PC-3 (cell line): Measurements from ENCODE around the gene AGL. TPM values are rescaled to one million over a fixed set of nuclear protein-coding genes. Genes with fewer than 3 reads are reported as not detected.

ENCODE experiments used
- ATAC-seq: fragments of 200-7000 bp; cut with Tn5 transposase; 2 replicates; pipeline ENCODE4 v1.9.1; 2020; ENCODE audit warnings: mild to moderate bottlenecking, moderate library complexity
- BruUV-seq: library from RNA; stranded (reverse); fragments of 400-500 nt; replicated peaks from 2 replicates; lab custom pipeline; 2021; lab: Mats Ljungman, UMichigan
- CTCF ChIA-PET: fragments of 300-600 bp; sonication (Branson Sonifier 250); formaldehyde crosslinking; loops from one replicate; lab custom pipeline; 2022; ENCODE audit warnings: antibody characterized with exemption; lab: Charles Lee
- POLR2A ChIA-PET: fragments of 300-600 bp; sonication (Branson Sonifier 250); formaldehyde crosslinking; loops from one replicate; lab custom pipeline; 2022; ENCODE audit warnings: antibody characterized with exemption; ENCODE audit not compliant: unreplicated experiment; lab: Charles Lee
- DNase-seq: peaks from one replicate; pipeline ENCODE4 v3.0.0-alpha.2; 2015
- H2AFZ ChIP-seq: fragments of 300-600 bp; sonication (generic); 2 replicates; pipeline ENCODE4 v1.6.0; 2016; ENCODE audit warnings: antibody characterized with exemption, low read length
- H3F3A ChIP-seq: fragments of 300-600 bp; sonication (generic); one replicate; pipeline ENCODE4 v1.6.0; 2017; ENCODE audit warnings: antibody characterized with exemption, low read length, control low read depth, mild to moderate bottlenecking; ENCODE audit not compliant: unreplicated experiment
- H3K27ac ChIP-seq: fragments of 300-600 bp; sonication (generic); 2 replicates; pipeline ENCODE4 v1.5.1; 2016; ENCODE audit warnings: mild to moderate bottlenecking, low read length
- H3K27me3 ChIP-seq: fragments of 300-600 bp; sonication (generic); 2 replicates; pipeline ENCODE4 v1.6.1; 2016; ENCODE audit warnings: low read length, mixed read lengths
- H3K36me3 ChIP-seq: fragments of 300-600 bp; sonication (generic); 2 replicates; pipeline ENCODE4 v1.6.1; 2016; ENCODE audit warnings: low read depth, mixed run types, low read length, mixed read lengths
- H3K4me1 ChIP-seq: fragments of 300-600 bp; sonication (generic); 2 replicates; pipeline ENCODE4 v1.5.1; 2016; ENCODE audit warnings: low read length; ENCODE audit not compliant: insufficient read depth
- H3K4me2 ChIP-seq: fragments of 300-600 bp; sonication (generic); 2 replicates; pipeline ENCODE4 v1.6.0; 2016; ENCODE audit warnings: low read length
- H3K4me3 ChIP-seq: fragments of 300-600 bp; sonication (generic); 2 replicates; pipeline ENCODE4 v1.5.1; 2016; ENCODE audit warnings: mild to moderate bottlenecking, low read length, mixed read lengths
- H3K79me2 ChIP-seq: fragments of 300-600 bp; sonication (generic); 2 replicates; pipeline ENCODE4 v1.6.1; 2017; ENCODE audit warnings: low read length, mixed read lengths
- H3K9ac ChIP-seq: fragments of 300-600 bp; sonication (generic); 2 replicates; pipeline ENCODE4 v1.6.0; 2016; ENCODE audit warnings: mild to moderate bottlenecking, low read length
- H3K9me2 ChIP-seq: fragments of 300-600 bp; sonication (generic); replicated peaks from 2 replicates; pipeline ENCODE4 v1.6.1; 2016; ENCODE audit warnings: mixed run types, low read length, mixed read lengths
- H3K9me3 ChIP-seq: fragments of 300-600 bp; sonication (generic); 2 replicates; pipeline ENCODE4 v1.6.1; 2016; ENCODE audit warnings: low read length, mixed read lengths
- H4K20me1 ChIP-seq: fragments of 300-600 bp; sonication (generic); 2 replicates; pipeline ENCODE4 v1.6.1; 2016; ENCODE audit warnings: low read length, mixed read lengths
- CTCF ChIP-seq: fragments of 300-600 bp; sonication (generic); conservative IDR thresholded peaks from 2 replicates; pipeline ENCODE4 v1.5.1; 2017; ENCODE audit warnings: antibody characterized with exemption, low read depth, mild to moderate bottlenecking, low read length
- EZH2 ChIP-seq: fragments of 300-600 bp; sonication (generic); IDR thresholded peaks from one replicate; pipeline ENCODE4 v1.6.1; 2017; ENCODE audit warnings: antibody characterized with exemption, mild to moderate bottlenecking, low read length; ENCODE audit not compliant: unreplicated experiment
- EZH2phosphoT487 ChIP-seq: fragments of 300-600 bp; sonication (generic); IDR thresholded peaks from 2 replicates; pipeline ENCODE4 v1.6.1; 2018; ENCODE audit warnings: mild to moderate bottlenecking, antibody characterized with exemption, low read length, borderline replicate concordance
- intact Hi-C: fragments of 100-400 bp; cut with micrococcal nuclease; formaldehyde crosslinking; loops from 2 replicates; pipeline ENCODE4 v1.9.0; 2023
- total RNA-seq: library from RNA; depleted of rRNA; stranded (reverse); fragments of >200 nt; gene quantifications from 2 replicates; pipeline ENCODE4 v1.2.3, GENCODE V29; 2014

Gene AGL
- total RNA-seq, 1 experiment from 2014 or later: 8.7 TPM

- DNase-seq (no peak), ATAC-seq (no peak)
- no peaks in the 10 kb centered on the region for H3K9me2 ChIP-seq
- no peak overlapping the region for H3K9ac ChIP-seq
- no peaks in the 10 kb centered on the region for H4K20me1 ChIP-seq
- POLR2A ChIA-PET: no interaction called here
- H2AFZ ChIP-seq: no peak overlapping the region
- H3K9me3 ChIP-seq: no peaks in the 10 kb centered on the region
- no peak overlapping the region for H3K4me3 ChIP-seq
- H3K4me1 ChIP-seq: no peaks in the 10 kb centered on the region
- BruUV-seq: no TSS peak
- no peaks in the 10 kb centered on the region for H3F3A ChIP-seq
- no peaks in the 10 kb centered on the region for H3K36me3 ChIP-seq
- H3K27me3 ChIP-seq: no peaks in the 10 kb centered on the region
- CTCF ChIA-PET: no interaction called here
- H3K27ac ChIP-seq: no peak overlapping the region
- intact Hi-C loops: no loop called here
- no peaks in the 10 kb centered on the region for H3K79me2 ChIP-seq
- no peak overlapping the region for H3K4me2 ChIP-seq
- TF ChIP-seq EZH2phosphoT487: no peak
- TF ChIP-seq EZH2: no peak
- no peak for TF ChIP-seq CTCF
Observed at GRCh38 chr1:99860703-99861102, 10.5 kb downstream of the AGL start.

GRCh38 chr1:99867682-99868081 lies 17.5 kb downstream of the AGL start:
- no peak overlapping the region for H3K4me3 ChIP-seq
- ChIA-PET CTCF (no interaction called here), POLR2A (no interaction called here)
- H3K36me3 ChIP-seq: no peaks in the 10 kb centered on the region
- no peaks in the 10 kb centered on the region for H3K9me3 ChIP-seq
- no peaks in the 10 kb centered on the region for H3F3A ChIP-seq
- no peak for ATAC-seq
- no peaks in the 10 kb centered on the region for H3K79me2 ChIP-seq
- no TSS peak for BruUV-seq
- no peak for TF ChIP-seq EZH2
- no peaks in the 10 kb centered on the region for H3K27me3 ChIP-seq
- intact Hi-C loops: no loop called here
- DNase-seq: no peak
- H3K9ac ChIP-seq: no peak overlapping the region
- no peak overlapping the region for H3K27ac ChIP-seq
- H3K4me2 ChIP-seq: no peak overlapping the region
- no peaks in the 10 kb centered on the region for H4K20me1 ChIP-seq
- no peak overlapping the region for H2AFZ ChIP-seq
- H3K9me2 ChIP-seq: no peaks in the 10 kb centered on the region
- peaks cover 8% of the 10 kb centered on the region; the same call in 1 of the 2 replicates for H3K4me1 ChIP-seq

- intact Hi-C loops: no loop called here
- Histone ChIP-seq H3K79me2 (no peaks in the 10 kb centered on the region), H4K20me1 (no peaks in the 10 kb centered on the region), H3K27ac (no peak overlapping the region), H3K9ac (no peak overlapping the region), H3F3A (no peaks in the 10 kb centered on the region), H3K4me2 (no peak overlapping the region), H2AFZ (no peak overlapping the region), H3K36me3 (no peaks in the 10 kb centered on the region), H3K4me3 (no peak overlapping the region), H3K27me3 (no peaks in the 10 kb centered on the region), H3K4me1 (peaks cover 8% of the 10 kb centered on the region; the same call in 1 of the 2 replicates), H3K9me2 (no peaks in the 10 kb centered on the region), H3K9me3 (no peaks in the 10 kb centered on the region)
- TF ChIP-seq EZH2phosphoT487: no peak
- TF ChIP-seq EZH2: no peak
- TF ChIP-seq CTCF: no peak
- ChIA-PET POLR2A (no interaction called here), CTCF (no interaction called here)
- ATAC-seq (peak; percentile 89), DNase-seq (no peak)
- no TSS peak for BruUV-seq
Observed at GRCh38 chr1:99869304-99869703, 19.1 kb downstream of the AGL start.
